Panc1 (cell line): ENCODE data around the gene CELA3A.

Source experiments
- CTCF ChIP-seq: fragments of 450-650 bp; IDR thresholded peaks from 2 replicates; pipeline ENCODE4 v1.5.1; 2017; ENCODE audit warnings: mild to moderate bottlenecking
- POLR2AphosphoS5 ChIP-seq: IDR thresholded peaks from 2 replicates; pipeline ENCODE4 v1.6.1; 2012; ENCODE audit warnings: mild to moderate bottlenecking, low read depth, low read length, moderate library complexity
- REST ChIP-seq, 2 experiments: IDR thresholded peaks; 2 replicates each; pipeline ENCODE4 v1.6.1; 2011 to 2012; ENCODE audit warnings: low read depth in 2 of 2, control low read depth in 1 of 2, low read length in 1 of 2, mild to moderate bottlenecking in 1 of 2, moderate library complexity in 1 of 2; ENCODE audit not compliant: insufficient read depth in 1 of 2
- SIN3A ChIP-seq: IDR thresholded peaks from 2 replicates; pipeline ENCODE4 v1.6.1; 2012; ENCODE audit warnings: low read depth, mild to moderate bottlenecking, low read length, moderate library complexity, borderline replicate concordance; ENCODE audit not compliant: insufficient read depth
- TCF7L2 ChIP-seq: IDR thresholded peaks from 2 replicates; pipeline ENCODE4 v1.6.1; 2011; ENCODE audit warnings: mild to moderate bottlenecking, low read depth, low read length, inconsistent platforms

GRCh38 chr1:22043198-22043769 lies 41.8 kb downstream of the CELA3A start:
- no peak for TF ChIP-seq TCF7L2
- TF ChIP-seq CTCF = no peak
- TF ChIP-seq POLR2AphosphoS5 = no peak
- no peak for TF ChIP-seq SIN3A
- TF ChIP-seq REST (IDR thresholded peaks at IDR 0.05; ENCODE audit: insufficient read depth in 1 of 2, low read depth in 2 of 2, low read length in 1 of 2) = no peak
